Central memory CD8-positive, alpha-beta T cell (primary cell): Measurements from ENCODE around the gene SLC22A3.
A peak's percentile ranks its signal among the peaks of the same experiment; 100 is the strongest.

Source experiments
- ATAC-seq: fragments of 150-1000 bp; cut with Tn5 transposase; replicated peaks from 2 replicates; pipeline ENCODE4 v1.10.0; 2022; ENCODE audit warnings: mild to moderate bottlenecking, moderate FRiP score, moderate number of reproducible peaks; ENCODE audit not compliant: poor library complexity, severe bottlenecking; ENCODE audit errors: extremely low read depth
- DNase-seq, 2 donors: peaks; one replicate each; pipeline ENCODE4 v3.0.0; 2021; ENCODE audit warnings: low spot score in 2 of 2
- H3K27ac Mint-ChIP-seq: one replicate; pipeline ENCODE4 v1.8.0; 2022; ENCODE audit warnings: low read depth, mild to moderate bottlenecking, moderate library complexity, mixed read lengths
- H3K27me3 Mint-ChIP-seq: one replicate; pipeline ENCODE4 v1.8.0; 2022; ENCODE audit warnings: mixed read lengths
- H3K36me3 Mint-ChIP-seq: one replicate; pipeline ENCODE4 v1.8.0; 2022; ENCODE audit warnings: mild to moderate bottlenecking, moderate library complexity, mixed read lengths; ENCODE audit not compliant: insufficient read depth
- H3K4me1 Mint-ChIP-seq: one replicate; pipeline ENCODE4 v1.8.0; 2022; ENCODE audit warnings: mixed read lengths
- H3K4me3 Mint-ChIP-seq: one replicate; pipeline ENCODE4 v1.8.0; 2022; ENCODE audit warnings: mild to moderate bottlenecking, moderate library complexity, mixed read lengths
- H3K9me3 Mint-ChIP-seq: one replicate; pipeline ENCODE4 v1.8.0; 2022; ENCODE audit warnings: mixed read lengths

SLC22A3 gene

DNA sequence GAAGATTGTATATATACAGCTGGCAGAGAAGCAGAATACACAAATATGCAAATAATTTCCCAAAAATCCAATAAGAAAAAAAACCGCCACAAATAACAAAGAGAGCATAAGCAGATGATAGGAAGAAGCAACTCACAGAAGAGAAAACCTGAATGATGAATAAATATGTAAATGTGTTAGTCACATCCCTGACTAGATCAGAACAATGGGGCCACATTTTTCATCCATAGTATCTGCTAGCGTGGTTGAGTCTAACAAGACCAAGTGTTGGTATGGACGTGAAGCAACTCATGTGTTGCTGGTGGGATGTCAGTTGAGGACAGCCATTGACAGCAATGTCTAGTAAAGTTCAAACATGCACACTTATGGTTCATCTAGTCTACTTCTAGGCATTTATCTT lies 3.9 kb upstream of the SLC22A3 start:
- Mint-ChIP-seq H3K27ac (no peak overlapping the region), H3K36me3 (no peaks in the 10 kb centered on the region), H3K4me1 (no peaks in the 10 kb centered on the region), H3K27me3 (peaks cover 47% of the 10 kb centered on the region), H3K9me3 (no peaks in the 10 kb centered on the region), H3K4me3 (no peak overlapping the region)
- DNase-seq (no peak), ATAC-seq (no peak)

DNA sequence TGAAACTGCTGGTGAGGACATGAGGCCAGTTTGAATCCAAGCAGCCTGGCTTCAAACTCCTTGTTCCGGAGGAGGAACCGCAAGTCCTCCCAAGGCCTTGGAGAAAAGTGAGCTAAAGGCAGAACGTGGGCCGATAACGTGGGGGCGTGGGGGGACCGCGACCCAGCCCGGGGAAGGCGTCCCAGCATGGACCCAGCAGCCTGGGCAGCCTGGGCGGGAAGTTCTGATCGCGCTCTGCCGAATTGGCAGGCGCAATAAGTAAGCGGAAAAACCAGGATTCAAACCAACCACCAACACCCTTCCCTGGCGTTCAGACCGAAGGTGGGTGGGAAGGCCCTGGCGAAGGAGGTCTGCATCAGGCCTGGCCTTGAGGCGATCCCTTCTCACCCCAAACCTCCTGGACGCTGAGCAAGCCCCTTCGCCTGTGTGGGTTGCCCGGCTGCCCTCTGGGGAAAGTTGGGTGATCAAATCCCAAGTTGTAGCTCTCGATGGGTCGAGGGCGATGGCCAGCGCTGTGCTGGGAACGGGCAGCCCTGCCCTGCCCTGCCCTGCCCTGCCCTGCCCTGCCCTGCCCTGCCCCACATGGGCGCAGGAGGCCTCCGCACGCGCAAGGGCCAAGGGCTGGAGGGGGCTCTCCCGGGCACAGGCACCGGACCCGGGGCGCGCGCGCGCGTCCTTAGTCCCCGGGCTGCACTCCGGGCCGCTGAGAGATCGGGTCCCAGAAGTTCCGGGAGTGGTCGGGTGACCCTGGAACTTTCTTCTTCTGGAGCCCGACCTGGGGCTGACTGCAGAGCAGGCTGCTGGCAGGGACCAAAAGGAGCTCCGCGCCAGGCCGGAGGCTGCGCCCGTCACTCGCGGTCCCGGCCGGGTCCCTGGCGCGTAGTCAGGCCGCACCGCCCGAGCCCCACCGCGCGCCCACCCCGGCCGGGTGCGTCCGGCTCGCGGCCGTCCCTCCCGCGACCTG lies 637 bp upstream of the SLC22A3 start:
- ATAC-seq (no peak), DNase-seq (no peak)
- no peaks in the 10 kb centered on the region for H3K36me3 Mint-ChIP-seq
- H3K27ac Mint-ChIP-seq = no peak overlapping the region
- no peaks in the 10 kb centered on the region for H3K9me3 Mint-ChIP-seq
- no peaks in the 10 kb centered on the region for H3K4me1 Mint-ChIP-seq
- H3K27me3 Mint-ChIP-seq = peaks cover 71% of the 10 kb centered on the region
- peak overlapping the region; percentile 1 for H3K4me3 Mint-ChIP-seq

DNA sequence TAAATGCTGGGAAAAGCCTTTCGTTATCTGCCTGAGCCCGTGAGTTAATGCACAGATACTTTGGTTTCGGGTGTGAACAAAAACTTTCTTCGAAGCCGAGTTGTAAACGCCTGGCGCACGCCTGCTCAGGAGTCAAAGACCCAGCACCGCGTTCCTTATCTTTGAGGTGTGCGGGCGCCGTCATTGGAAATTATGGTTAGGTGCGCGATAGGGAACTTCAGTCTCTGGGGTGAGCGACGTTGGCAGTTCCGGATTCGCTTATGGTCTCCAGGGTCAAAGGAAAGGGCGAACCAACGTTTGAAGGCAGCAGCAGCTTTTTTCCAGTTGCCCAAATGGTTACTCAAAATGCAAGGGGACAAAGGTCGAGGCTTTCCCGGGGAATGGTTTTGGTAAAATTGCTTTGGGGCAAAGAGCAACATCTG lies 853 bp downstream of the SLC22A3 start:
- ATAC-seq = no peak
- H3K27ac Mint-ChIP-seq = no peak overlapping the region

DNA sequence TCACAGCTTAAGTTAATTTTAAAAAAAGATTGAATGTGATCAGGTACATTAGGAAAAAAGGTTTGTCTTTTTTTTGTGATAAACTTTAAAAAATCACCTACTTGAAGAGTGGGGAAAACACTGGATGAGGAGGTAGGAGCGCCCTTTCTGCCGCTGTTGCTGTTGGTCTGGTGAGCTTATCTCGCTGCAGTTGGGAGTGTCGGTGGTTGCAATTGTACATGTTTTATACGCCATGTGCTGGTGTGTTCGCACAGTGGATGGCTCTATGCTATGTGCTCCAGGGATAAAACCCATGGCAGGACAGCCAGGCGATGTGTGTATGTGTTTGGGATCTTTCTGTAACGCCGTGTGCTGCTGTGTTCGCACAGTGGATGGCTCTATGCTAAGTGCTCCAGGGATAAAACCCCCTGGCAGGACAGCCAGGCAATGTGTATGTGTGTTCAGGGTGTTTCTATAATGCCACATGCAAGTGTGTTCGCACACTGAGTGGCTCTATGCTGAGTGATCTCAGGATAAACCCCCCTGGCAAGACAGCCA lies 1.7 kb downstream of the SLC22A3 start:
- Mint-ChIP-seq H3K36me3 (no peaks in the 10 kb centered on the region), H3K4me3 (no peak overlapping the region), H3K4me1 (no peaks in the 10 kb centered on the region), H3K9me3 (no peaks in the 10 kb centered on the region), H3K27ac (no peak overlapping the region), H3K27me3 (peaks cover 62% of the 10 kb centered on the region)
- ATAC-seq (no peak), DNase-seq (no peak)

More for the DNA sequence above, 853 bp downstream of the SLC22A3 start:
- Mint-ChIP-seq H3K4me1 (no peaks in the 10 kb centered on the region), H3K27me3 (peaks cover 70% of the 10 kb centered on the region), H3K4me3 (no peak overlapping the region), H3K9me3 (no peaks in the 10 kb centered on the region), H3K36me3 (no peaks in the 10 kb centered on the region)
- no peak for DNase-seq

DNA sequence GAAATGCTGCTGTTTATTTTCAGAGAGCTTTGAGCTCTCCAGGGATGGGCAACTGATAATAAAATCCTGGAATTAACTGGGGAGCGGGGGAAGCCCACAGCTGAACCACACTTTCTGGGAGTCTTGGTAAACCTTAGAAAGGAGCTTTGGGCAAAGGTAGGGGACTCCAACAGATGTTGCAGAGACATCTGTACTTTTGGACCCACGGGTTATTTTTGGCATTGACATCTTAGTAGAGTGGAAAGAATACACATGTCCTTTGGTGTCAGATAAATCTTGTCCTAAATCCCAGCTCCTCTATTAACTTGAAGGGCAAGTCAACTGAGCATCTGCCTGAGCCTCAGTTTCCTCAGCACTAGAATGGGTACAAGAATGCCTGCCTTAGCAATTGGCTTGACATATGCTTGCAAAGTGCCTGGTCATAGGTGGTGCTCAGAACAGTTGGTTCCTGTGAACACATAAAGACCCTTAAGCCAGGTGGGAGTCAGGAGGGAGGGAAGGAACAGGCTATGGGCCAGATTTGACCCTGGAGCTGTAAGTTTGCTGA lies 5.8 kb downstream of the SLC22A3 start:
- DNase-seq (no peak), ATAC-seq (no peak)
- no peaks in the 10 kb centered on the region for H3K9me3 Mint-ChIP-seq
- no peak overlapping the region for H3K4me3 Mint-ChIP-seq
- no peaks in the 10 kb centered on the region for H3K36me3 Mint-ChIP-seq
- no peaks in the 10 kb centered on the region for H3K4me1 Mint-ChIP-seq
- H3K27ac Mint-ChIP-seq = no peak overlapping the region
- peaks cover 69% of the 10 kb centered on the region for H3K27me3 Mint-ChIP-seq

DNA sequence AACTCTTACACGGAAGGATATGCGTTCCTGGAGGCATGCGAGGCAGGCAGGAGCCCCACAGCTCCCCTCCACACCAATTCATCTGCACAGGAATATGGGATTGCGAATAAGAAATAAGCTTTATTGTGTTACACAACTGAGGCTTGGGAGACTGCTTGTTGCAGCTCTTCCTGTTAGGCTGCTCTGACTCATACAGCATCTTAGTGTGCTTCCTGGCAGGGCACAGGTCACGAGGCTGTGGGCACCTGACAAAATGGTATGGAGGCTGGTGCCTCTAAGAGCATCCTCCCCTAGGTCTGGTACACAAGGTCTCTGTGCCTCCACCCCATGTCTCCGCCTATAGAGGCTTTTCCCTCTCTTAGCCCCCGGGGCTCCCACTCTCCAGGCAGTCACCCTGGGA lies 6.8 kb downstream of the SLC22A3 start:
- Mint-ChIP-seq H3K9me3 (no peaks in the 10 kb centered on the region), H3K27me3 (peaks cover 59% of the 10 kb centered on the region), H3K36me3 (no peaks in the 10 kb centered on the region), H3K27ac (no peak overlapping the region), H3K4me3 (no peak overlapping the region), H3K4me1 (no peaks in the 10 kb centered on the region)
- DNase-seq = no peak
- no peak for ATAC-seq

DNA sequence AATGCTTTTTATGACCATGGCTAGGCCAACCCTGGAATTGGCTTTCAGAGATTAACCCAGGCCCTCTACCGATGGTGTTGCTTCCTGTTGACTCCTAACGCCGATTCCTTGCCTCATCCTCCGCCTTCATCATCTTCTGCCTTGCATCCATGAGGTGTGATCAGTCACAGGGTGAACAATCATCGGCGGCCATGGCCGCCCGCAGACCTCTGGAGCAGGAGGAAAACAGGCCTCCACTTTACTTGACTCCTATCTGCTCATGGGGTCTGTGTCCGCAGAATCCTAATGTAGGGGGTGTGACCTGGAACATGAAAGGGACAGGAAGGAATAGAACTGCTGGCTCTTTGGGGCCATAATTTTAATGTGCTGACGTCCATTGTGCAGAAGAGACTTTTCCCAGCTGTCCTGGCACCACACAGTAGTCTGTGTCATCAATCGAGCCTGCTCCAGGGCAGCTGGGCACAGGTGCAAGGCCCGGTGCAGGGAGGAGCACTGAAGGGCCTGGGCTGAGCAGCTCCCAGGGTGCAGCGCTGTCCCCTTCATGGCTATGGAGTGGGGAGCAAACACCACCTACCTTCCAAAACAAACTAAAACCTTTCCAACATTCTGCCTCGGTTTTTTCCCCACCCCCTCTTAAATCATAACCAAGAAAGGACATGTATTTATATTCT lies 8.0 kb downstream of the SLC22A3 start:
- ATAC-seq = no peak
- no peaks in the 10 kb centered on the region for H3K9me3 Mint-ChIP-seq
- no peak overlapping the region for H3K27ac Mint-ChIP-seq

DNA sequence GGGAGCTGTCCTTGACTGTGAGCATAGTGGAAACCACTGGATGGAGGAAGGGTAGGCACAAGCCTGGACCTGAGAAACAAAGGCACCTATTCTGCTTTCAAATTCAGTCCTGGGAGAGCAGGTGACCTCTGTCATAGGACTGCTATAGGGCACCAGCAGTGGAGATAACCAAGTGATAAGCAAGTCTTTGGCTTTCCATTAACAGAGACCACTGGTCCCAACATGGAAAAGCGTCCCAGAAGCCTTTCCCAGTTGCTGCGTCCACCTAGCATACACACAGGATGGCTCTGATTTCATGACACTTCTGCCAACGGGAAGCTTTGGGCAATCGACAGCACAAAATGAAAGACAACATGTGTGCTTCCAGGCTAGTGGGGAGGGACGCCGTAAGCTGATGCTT lies 8.9 kb downstream of the SLC22A3 start:
- DNase-seq (no peak), ATAC-seq (no peak)
- peaks cover 2% of the 10 kb centered on the region for H3K36me3 Mint-ChIP-seq
- no peak overlapping the region for H3K4me3 Mint-ChIP-seq
- no peaks in the 10 kb centered on the region for H3K4me1 Mint-ChIP-seq
- peaks cover 60% of the 10 kb centered on the region for H3K27me3 Mint-ChIP-seq
- H3K9me3 Mint-ChIP-seq = no peaks in the 10 kb centered on the region
- H3K27ac Mint-ChIP-seq = no peak overlapping the region

More for the DNA sequence above, 8.0 kb downstream of the SLC22A3 start:
- H3K27me3 Mint-ChIP-seq = peaks cover 59% of the 10 kb centered on the region
- no peak overlapping the region for H3K4me3 Mint-ChIP-seq
- H3K36me3 Mint-ChIP-seq = peaks cover 2% of the 10 kb centered on the region
- DNase-seq = no peak
- no peaks in the 10 kb centered on the region for H3K4me1 Mint-ChIP-seq

DNA sequence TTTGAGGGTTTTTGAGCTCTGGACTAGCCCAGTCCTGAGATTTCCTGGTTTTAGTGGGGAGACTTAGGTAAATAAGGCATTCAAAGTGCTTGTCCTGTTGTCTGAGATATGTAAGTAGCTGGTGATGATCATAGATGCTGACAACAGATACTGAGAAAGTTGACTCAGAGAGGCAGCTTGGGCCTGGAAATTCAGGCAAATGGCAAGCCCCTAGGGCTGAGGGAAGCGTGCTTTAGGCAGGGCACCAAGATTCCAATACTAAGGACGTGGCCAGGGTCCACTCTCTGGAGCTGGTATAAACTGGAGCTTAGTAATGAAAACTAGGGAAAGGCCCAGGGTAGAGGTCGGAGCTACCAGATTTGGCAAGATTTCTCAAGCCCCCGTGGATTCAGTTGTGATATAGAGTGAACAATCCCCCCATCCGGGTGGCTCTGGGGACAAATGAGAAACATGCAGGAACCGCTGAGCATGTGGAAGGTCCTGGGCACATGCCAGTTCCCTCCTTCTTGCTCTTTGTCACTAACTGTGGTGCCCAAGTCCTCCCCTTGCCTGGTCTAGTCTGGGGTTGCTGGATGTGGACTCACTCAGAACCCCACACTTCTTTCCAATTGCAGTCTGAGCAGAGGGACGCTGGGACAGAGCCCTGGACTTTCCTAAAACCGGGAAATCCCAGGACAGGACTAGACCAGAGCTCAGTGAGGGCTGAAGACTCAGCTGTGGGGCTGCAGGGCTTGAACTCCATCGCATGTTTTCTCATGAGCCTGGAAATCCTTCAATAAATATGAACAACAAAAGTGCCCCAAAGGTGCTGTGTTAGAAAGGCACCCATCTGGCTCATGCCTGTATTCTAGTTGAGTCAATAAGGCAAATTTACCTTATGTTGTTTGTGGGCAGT lies 10.3 kb downstream of the SLC22A3 start:
- Mint-ChIP-seq H3K9me3 (no peaks in the 10 kb centered on the region), H3K4me1 (no peaks in the 10 kb centered on the region), H3K27ac (no peak overlapping the region), H3K27me3 (peaks cover 61% of the 10 kb centered on the region), H3K36me3 (peaks cover 2% of the 10 kb centered on the region), H3K4me3 (no peak overlapping the region)
- DNase-seq (no peak), ATAC-seq (no peak)

DNA sequence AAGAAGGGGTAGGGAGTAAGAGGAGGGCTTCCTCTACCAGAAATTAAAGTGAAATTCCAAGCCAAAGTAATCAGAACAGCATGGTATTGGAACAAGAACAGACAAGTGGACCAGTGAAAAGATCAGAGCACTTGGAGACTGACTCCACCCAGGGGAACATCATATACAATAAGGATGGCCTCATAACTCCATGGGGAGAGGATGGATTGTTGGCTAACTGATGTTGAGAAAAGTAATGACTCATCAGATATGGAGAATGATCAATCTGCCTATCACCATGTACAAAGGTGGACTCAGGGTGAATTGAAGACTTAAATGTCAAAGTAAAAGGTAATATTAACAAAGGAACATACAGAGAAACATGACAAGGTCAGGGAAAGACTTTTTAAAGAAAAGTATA lies 12.8 kb downstream of the SLC22A3 start:
- Mint-ChIP-seq H3K27ac (no peak overlapping the region), H3K36me3 (peaks cover 2% of the 10 kb centered on the region), H3K4me1 (no peaks in the 10 kb centered on the region), H3K9me3 (no peaks in the 10 kb centered on the region), H3K4me3 (no peak overlapping the region), H3K27me3 (peaks cover 50% of the 10 kb centered on the region)
- ATAC-seq (no peak), DNase-seq (no peak)

DNA sequence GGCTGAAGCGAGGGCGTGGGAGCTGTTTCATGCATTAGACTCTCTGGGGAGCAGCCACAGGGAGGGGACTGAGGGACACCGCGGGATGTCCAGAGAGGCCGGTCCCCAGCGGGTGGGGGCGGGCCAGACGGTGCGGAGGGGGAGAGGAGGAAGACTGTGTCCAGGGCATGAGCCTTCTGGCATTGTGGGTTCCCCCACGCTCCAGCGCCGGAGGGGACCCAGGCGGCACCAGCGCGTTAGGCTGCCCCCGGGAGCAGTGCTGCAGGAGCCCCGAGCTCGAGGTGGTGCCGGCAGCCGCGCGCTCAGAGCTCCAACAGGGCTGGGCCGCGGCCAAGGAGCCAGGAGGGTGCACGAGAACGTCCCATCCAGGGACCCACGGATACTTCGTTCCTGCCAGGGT lies 14.4 kb downstream of the SLC22A3 start:
- Mint-ChIP-seq H3K36me3 (peaks cover 2% of the 10 kb centered on the region), H3K27ac (no peak overlapping the region)
- ATAC-seq = peak; percentile 6

More for the DNA sequence above, 14.4 kb downstream of the SLC22A3 start:
- no peak overlapping the region for H3K4me3 Mint-ChIP-seq
- H3K27me3 Mint-ChIP-seq = peaks cover 34% of the 10 kb centered on the region
- no peaks in the 10 kb centered on the region for H3K9me3 Mint-ChIP-seq
- DNase-seq = no peak
- H3K4me1 Mint-ChIP-seq = no peaks in the 10 kb centered on the region
